ENCODE results near the gene RTP5. TPM values are rescaled to one million over a fixed set of nuclear protein-coding genes. Genes with fewer than 3 reads are reported as not detected.

RTP5 gene
- total RNA-seq, 1 experiment from 2014 or later: not detected

DNA sequence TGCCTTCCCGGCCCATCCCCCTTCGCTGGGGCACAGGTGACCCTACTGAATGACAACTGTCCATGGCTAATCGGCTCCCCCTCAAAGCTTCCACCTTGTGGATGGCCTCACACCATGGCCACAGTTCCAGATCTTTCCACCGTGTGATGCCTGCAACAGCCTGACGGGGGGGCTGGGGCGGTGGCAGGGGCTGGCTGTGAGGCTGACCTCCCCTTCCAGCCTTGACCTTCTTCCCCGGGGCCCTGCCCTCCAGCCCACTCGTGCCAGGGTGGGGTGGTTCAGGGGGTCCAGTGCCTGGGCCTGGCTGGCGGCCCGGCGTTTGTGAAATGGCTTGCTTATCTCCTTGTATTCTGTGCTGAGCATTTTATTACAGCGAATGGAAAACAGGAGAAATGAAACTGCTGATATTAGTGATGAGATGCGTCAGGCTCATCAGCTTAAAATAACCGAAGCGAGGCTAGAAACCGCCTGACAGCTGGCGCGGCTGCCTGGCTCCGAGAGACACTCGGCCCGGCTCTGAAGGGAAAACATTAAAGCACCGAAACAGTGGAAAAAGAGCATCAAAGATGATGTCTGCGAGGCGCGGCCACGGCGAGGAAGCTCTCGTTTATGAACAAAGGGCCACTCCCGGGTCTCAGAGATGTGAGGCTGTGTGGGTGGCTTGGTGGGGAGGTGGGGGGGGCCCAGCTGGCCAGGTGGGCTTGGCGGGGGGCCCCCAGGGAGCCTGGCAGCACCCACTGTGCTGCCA, 9.9 kb upstream of the RTP5 start:
- no peaks in the 10 kb centered on the region for H3K27me3 ChIP-seq (ENCODE audit: low read length)
- H4K20me1 ChIP-seq (ENCODE audit: insufficient read depth, low read depth, low read length): no peaks in the 10 kb centered on the region
- no peak overlapping the region; the same call in 1 of the 2 replicates for H2AFZ ChIP-seq (ENCODE audit: low read length)
- peak overlapping the region; percentile 74 for H3K4me2 ChIP-seq (ENCODE audit: low read depth, low read length, poor library complexity, severe bottlenecking)
- H3K27ac ChIP-seq (ENCODE audit: low read length): no peak overlapping the region
- H3K4me1 ChIP-seq (ENCODE audit: low read length): peaks cover 22% of the 10 kb centered on the region
- no peaks in the 10 kb centered on the region for H3K36me3 ChIP-seq (ENCODE audit: insufficient read depth, low read length)
- peak overlapping the region; percentile 46 for H3K9ac ChIP-seq (ENCODE audit: low read length)
- peak overlapping the region; percentile 53; the same call in 1 of the 2 replicates for H3K4me3 ChIP-seq (ENCODE audit: low read length)
- no peaks in the 10 kb centered on the region for H3K79me2 ChIP-seq (ENCODE audit: low read length)
- peaks cover 5% of the 10 kb centered on the region; the same call in 1 of the 2 replicates for H3K9me3 ChIP-seq (ENCODE audit: low read length)
- H3K9me2 ChIP-seq (replicated peaks; ENCODE audit: insufficient read depth, low read length): no peaks in the 10 kb centered on the region
- DNase-seq: peak; percentile 80

DNA sequence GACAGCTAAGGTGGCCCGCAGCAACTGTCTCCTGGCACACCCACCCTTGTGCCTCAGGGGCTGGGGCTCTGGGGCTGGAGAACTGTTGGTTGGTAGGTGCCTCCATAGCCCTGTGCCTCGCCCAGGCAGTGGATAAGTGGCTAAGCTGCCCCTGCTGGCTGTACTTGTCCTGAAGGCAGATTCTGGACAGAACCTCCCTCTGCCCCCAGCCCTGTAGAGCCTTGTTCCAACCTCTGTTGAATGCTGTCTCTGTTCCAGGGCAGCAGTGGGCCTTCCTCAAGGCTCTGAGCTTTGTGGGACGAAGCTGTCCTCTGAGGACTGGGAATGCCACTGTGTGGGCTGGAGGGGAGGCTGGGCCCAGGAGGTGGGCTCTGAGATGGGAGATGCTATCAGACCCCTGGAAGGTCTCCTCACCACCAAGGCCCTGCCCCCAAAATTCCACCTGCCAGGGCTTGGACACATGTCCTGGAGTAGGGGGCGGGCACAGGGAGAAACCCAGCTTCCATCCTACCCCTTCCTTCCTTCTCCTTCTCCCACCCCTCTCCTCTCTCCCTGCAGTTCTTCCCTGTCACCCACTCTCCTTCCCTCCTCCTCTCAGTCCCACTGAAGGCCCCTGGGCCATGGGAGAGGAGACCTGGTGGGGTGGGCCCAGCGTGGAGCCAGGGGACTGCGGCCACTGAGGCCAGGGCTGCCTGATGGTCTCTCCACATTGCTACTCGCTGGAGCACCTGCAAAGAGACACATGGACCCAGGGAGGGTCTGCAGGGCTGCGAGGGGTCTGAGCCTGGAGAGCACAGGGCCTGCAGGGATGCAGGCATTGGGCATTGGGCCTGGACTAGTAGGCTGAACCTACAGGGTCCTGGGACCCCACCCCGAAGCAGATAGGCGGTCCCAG, 9.1 kb upstream of the RTP5 start:
- Histone ChIP-seq H3K9ac (ENCODE audit: low read length) (peak overlapping the region; percentile 46), H3K4me3 (ENCODE audit: low read length) (peak overlapping the region; percentile 53; the same call in 1 of the 2 replicates), H2AFZ (ENCODE audit: low read length) (no peak overlapping the region), H3K27me3 (ENCODE audit: low read length) (no peaks in the 10 kb centered on the region), H3K4me1 (ENCODE audit: low read length) (peaks cover 22% of the 10 kb centered on the region), H3K36me3 (ENCODE audit: insufficient read depth, low read length) (no peaks in the 10 kb centered on the region), H3K4me2 (ENCODE audit: low read depth, low read length, poor library complexity, severe bottlenecking) (peak overlapping the region; percentile 74), H3K79me2 (ENCODE audit: low read length) (no peaks in the 10 kb centered on the region), H3K27ac (ENCODE audit: low read length) (no peak overlapping the region), H3K9me2 (replicated peaks; ENCODE audit: insufficient read depth, low read length) (no peaks in the 10 kb centered on the region), H3K9me3 (ENCODE audit: low read length) (peaks cover 6% of the 10 kb centered on the region; the same call in 1 of the 2 replicates), H4K20me1 (ENCODE audit: insufficient read depth, low read depth, low read length) (no peaks in the 10 kb centered on the region)
- DNase-seq: no peak

DNA sequence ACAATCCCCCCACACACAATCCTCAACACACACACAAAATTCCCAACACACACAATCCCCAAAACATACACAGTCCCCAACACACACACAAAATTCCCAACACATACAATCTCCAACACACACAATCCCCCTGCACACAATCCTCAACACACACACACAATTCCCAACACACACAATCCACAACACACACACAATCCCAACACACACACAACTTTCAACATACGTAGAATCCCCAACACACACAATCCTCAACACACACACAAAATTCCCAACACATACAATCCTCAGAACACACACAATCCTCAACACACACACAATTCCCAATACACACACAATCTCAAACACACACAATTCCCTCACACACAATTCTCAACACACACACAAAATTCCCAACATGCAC, 8.3 kb upstream of the RTP5 start:
- H3K27me3 ChIP-seq (ENCODE audit: low read length): no peaks in the 10 kb centered on the region
- H3K4me3 ChIP-seq (ENCODE audit: low read length): no peak overlapping the region
- H3K9me3 ChIP-seq (ENCODE audit: low read length): peaks cover 6% of the 10 kb centered on the region; the same call in 1 of the 2 replicates
- H3K4me1 ChIP-seq (ENCODE audit: low read length): peaks cover 22% of the 10 kb centered on the region
- no peak overlapping the region for H2AFZ ChIP-seq (ENCODE audit: low read length)
- no peaks in the 10 kb centered on the region for H4K20me1 ChIP-seq (ENCODE audit: insufficient read depth, low read depth, low read length)
- H3K9me2 ChIP-seq (replicated peaks; ENCODE audit: insufficient read depth, low read length): no peaks in the 10 kb centered on the region
- no peak overlapping the region for H3K4me2 ChIP-seq (ENCODE audit: low read depth, low read length, poor library complexity, severe bottlenecking)
- no peak overlapping the region for H3K9ac ChIP-seq (ENCODE audit: low read length)
- H3K27ac ChIP-seq (ENCODE audit: low read length): no peak overlapping the region
- no peaks in the 10 kb centered on the region for H3K36me3 ChIP-seq (ENCODE audit: insufficient read depth, low read length)
- DNase-seq: no peak
- H3K79me2 ChIP-seq (ENCODE audit: low read length): no peaks in the 10 kb centered on the region

DNA sequence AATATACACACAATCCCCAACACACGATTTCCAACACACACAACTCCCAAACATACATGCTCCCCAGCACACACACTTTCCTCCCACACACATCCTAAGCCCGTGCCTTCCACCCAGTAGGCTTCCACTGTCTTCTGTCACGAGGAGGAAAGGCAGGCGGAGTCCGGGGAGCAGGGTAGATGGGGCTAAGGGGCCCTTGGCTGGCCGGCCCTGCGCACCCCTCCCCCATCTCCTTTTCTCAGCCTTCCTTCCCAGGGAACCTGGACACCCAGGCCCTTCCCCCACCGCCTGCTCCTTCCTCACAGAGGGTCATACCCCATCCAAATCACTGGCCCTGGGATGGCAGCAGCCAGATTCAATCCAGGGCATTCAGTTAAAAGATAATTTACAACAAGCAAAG, 7.4 kb upstream of the RTP5 start:
- Histone ChIP-seq H3K79me2 (ENCODE audit: low read length) (no peaks in the 10 kb centered on the region), H3K9me3 (ENCODE audit: low read length) (peaks cover 6% of the 10 kb centered on the region; the same call in 1 of the 2 replicates), H4K20me1 (ENCODE audit: insufficient read depth, low read depth, low read length) (no peaks in the 10 kb centered on the region), H3K4me1 (ENCODE audit: low read length) (peaks cover 22% of the 10 kb centered on the region), H3K4me3 (ENCODE audit: low read length) (no peak overlapping the region), H3K27me3 (ENCODE audit: low read length) (no peaks in the 10 kb centered on the region), H3K4me2 (ENCODE audit: low read depth, low read length, poor library complexity, severe bottlenecking) (no peak overlapping the region), H3K9ac (ENCODE audit: low read length) (no peak overlapping the region), H3K9me2 (replicated peaks; ENCODE audit: insufficient read depth, low read length) (no peaks in the 10 kb centered on the region), H3K27ac (ENCODE audit: low read length) (no peak overlapping the region), H2AFZ (ENCODE audit: low read length) (no peak overlapping the region), H3K36me3 (ENCODE audit: insufficient read depth, low read length) (no peaks in the 10 kb centered on the region)
- no peak for DNase-seq

DNA sequence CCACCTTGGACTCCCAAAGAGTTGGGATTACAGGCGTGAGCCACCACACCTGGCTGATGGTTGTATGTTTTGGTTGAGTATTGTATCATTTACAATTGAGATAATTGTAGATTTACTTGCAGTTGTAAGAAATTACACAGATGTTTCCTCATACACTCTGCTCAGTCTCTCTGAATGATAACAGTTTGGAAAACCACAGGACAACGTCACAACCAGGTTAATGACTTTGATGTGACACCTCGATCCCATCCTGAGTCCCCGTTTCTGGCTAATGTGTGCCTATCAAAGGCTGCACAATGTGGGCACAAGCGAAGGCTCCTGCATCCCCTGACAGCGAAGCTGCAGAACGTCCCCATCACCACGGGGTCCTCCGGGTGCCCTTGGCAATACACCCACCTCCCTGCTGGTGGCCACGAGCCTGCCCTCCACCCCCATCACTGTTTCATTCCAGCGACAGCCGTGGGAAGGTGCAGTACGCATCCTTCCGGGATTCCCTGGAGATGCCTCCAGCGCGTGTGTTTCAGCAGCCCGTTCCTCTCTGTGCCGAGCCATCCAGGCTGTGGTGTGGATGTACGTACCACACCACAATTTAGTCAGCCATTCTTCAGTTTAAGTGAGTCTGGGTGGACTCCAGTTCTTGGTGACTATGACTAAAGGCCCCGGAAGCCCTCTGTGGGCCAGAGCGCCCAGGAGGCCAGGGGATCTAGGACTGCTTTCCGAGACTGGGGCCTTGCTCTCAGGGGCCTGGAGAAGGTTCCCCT, 6.6 kb upstream of the RTP5 start:
- no peak overlapping the region for H3K27ac ChIP-seq (ENCODE audit: low read length)
- DNase-seq: no peak
- H3K4me2 ChIP-seq (ENCODE audit: low read depth, low read length, poor library complexity, severe bottlenecking): no peak overlapping the region
- no peaks in the 10 kb centered on the region for H3K79me2 ChIP-seq (ENCODE audit: low read length)
- no peaks in the 10 kb centered on the region for H4K20me1 ChIP-seq (ENCODE audit: insufficient read depth, low read depth, low read length)
- no peak overlapping the region for H2AFZ ChIP-seq (ENCODE audit: low read length)
- no peaks in the 10 kb centered on the region for H3K27me3 ChIP-seq (ENCODE audit: low read length)
- no peaks in the 10 kb centered on the region for H3K36me3 ChIP-seq (ENCODE audit: insufficient read depth, low read length)
- H3K9me2 ChIP-seq (replicated peaks; ENCODE audit: insufficient read depth, low read length): no peaks in the 10 kb centered on the region
- H3K4me1 ChIP-seq (ENCODE audit: low read length): peaks cover 22% of the 10 kb centered on the region
- H3K4me3 ChIP-seq (ENCODE audit: low read length): no peak overlapping the region
- no peak overlapping the region for H3K9ac ChIP-seq (ENCODE audit: low read length)
- peaks cover 6% of the 10 kb centered on the region; the same call in 1 of the 2 replicates for H3K9me3 ChIP-seq (ENCODE audit: low read length)

DNA sequence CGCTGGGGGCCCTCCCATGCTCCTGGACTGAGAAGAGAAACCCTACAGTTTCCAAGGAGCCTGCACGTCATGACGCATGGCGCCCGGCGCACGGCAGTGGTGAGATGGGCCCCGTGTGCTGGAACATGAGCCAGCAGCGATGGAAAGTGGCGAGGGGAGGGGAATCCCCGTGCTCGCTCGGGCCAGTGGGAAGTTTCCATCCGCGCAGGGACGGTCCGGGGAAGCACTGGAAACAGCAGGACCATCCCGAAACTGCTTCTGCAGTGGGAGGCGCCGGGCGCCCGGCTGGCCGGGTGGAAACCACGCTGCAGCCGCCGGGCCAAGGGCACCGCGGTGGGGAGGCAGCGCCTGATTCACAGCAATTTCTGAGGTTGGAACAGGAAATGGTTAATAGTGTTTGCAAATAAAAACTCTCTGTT, 6.0 kb upstream of the RTP5 start:
- Histone ChIP-seq H3K4me3 (ENCODE audit: low read length) (no peak overlapping the region), H3K4me2 (ENCODE audit: low read depth, low read length, poor library complexity, severe bottlenecking) (no peak overlapping the region)

DNA sequence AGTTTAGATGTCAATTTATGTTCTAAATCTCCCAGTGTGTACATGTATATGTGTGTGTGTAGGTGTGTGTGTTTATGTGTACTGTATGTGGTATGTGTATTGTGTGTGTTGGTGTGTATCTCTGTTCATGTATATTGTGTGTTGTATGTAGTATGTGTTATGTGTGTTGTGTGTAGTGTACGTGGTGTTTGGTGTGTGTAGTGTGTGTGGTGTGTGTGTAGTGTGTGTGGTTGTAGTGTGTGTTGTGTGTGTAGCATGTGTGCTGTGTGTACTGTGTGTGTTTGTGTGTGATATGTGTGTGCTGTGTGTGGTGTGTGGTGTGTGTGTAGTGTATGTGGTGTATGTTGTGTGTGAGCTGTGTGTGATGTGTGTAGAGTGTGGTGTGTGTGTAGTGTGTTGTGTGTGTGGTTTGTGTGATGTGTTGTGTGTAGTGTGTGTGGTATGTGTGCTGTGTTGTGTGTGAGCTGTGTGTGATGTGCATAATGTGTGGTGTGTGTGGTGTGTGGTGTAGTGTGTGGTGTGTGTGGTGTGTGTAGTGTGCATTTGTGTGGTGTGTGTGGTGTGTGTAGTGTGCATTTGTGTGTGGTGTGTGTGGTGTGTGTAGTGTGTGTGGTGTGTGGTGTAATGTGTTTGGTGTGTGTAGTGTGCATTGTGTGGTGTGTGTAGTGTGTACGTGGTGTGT, 5.2 kb upstream of the RTP5 start:
- DNase-seq: no peak
- no peaks in the 10 kb centered on the region for H3K27me3 ChIP-seq (ENCODE audit: low read length)
- no peaks in the 10 kb centered on the region for H4K20me1 ChIP-seq (ENCODE audit: insufficient read depth, low read depth, low read length)
- H3K4me1 ChIP-seq (ENCODE audit: low read length): peaks cover 14% of the 10 kb centered on the region
- H3K27ac ChIP-seq (ENCODE audit: low read length): no peak overlapping the region
- no peak overlapping the region for H3K4me2 ChIP-seq (ENCODE audit: low read depth, low read length, poor library complexity, severe bottlenecking)
- no peaks in the 10 kb centered on the region for H3K36me3 ChIP-seq (ENCODE audit: insufficient read depth, low read length)
- H3K4me3 ChIP-seq (ENCODE audit: low read length): no peak overlapping the region
- H3K79me2 ChIP-seq (ENCODE audit: low read length): no peaks in the 10 kb centered on the region
- H2AFZ ChIP-seq (ENCODE audit: low read length): no peak overlapping the region
- H3K9ac ChIP-seq (ENCODE audit: low read length): no peak overlapping the region
- H3K9me3 ChIP-seq (ENCODE audit: low read length): peaks cover 6% of the 10 kb centered on the region; the same call in 1 of the 2 replicates
- no peaks in the 10 kb centered on the region for H3K9me2 ChIP-seq (replicated peaks; ENCODE audit: insufficient read depth, low read length)

More for the DNA sequence above, 6.0 kb upstream of the RTP5 start:
- no peak overlapping the region for H3K27ac ChIP-seq (ENCODE audit: low read length)
- H3K9ac ChIP-seq (ENCODE audit: low read length): no peak overlapping the region
- peaks cover 22% of the 10 kb centered on the region for H3K4me1 ChIP-seq (ENCODE audit: low read length)
- DNase-seq: no peak
- H3K9me2 ChIP-seq (replicated peaks; ENCODE audit: insufficient read depth, low read length): no peaks in the 10 kb centered on the region
- H4K20me1 ChIP-seq (ENCODE audit: insufficient read depth, low read depth, low read length): no peaks in the 10 kb centered on the region
- no peak overlapping the region for H2AFZ ChIP-seq (ENCODE audit: low read length)
- H3K27me3 ChIP-seq (ENCODE audit: low read length): no peaks in the 10 kb centered on the region
- peaks cover 6% of the 10 kb centered on the region; the same call in 1 of the 2 replicates for H3K9me3 ChIP-seq (ENCODE audit: low read length)
- no peaks in the 10 kb centered on the region for H3K79me2 ChIP-seq (ENCODE audit: low read length)
- no peaks in the 10 kb centered on the region for H3K36me3 ChIP-seq (ENCODE audit: insufficient read depth, low read length)

All from Karpas-422 (cell line).